ENCODE measurements around the gene C15orf39. TPM values are rescaled to one million over a fixed set of nuclear protein-coding genes. Genes with fewer than 3 reads are reported as not detected.

C15orf39 gene
- total RNA-seq (2021) (28.9 and 30.3 TPM in 2 replicates), Bru-seq, nascent RNA (percentile 64 among the genes with signal in this experiment), BruChase-seq, experiment 1, labeled RNA remaining after a 2-hour chase (percentile 65 among the genes with signal in this experiment), BruChase-seq, experiment 2, labeled RNA remaining after a 6-hour chase (percentile 55 among the genes with signal in this experiment)
- long read RNA-seq, full-length matches to known transcripts, result 13 of 28 reads
- long read RNA-seq, partial matches to known transcripts, result 12 of 28 reads
- long read RNA-seq, other reads (novel, unspliced or antisense), result 3 of 28 reads

GRCh38 chr15:75201616-75202250 lies at the start of gene C15orf39:
TSS of gene C15orf39 (plus strand) at chr15:75201882. CDS start at chr15:75206049, 4,167 bp downstream.
- no peaks in the 10 kb centered on the region for H3K27me3 ChIP-seq (replicated peaks; ENCODE audit: insufficient read depth, low read depth, low read length, poor library complexity)
- TF ChIP-seq EZH2 (IDR thresholded peaks at IDR 0.05; ENCODE audit: borderline replicate concordance, low read depth, low read length, poor library complexity, severe bottlenecking), result no peak
- TF ChIP-seq CTCF (conservative IDR thresholded peaks at IDR 0.05; ENCODE audit: low read depth, low read length), result peak; percentile 63
- peak within 1 kb of the TSS; percentile 93 for H3K27ac ChIP-seq (ENCODE audit: low read depth, low read length, poor library complexity, severe bottlenecking)
- peaks cover 11% of the 10 kb centered on the region for H3K36me3 ChIP-seq (ENCODE audit: insufficient read depth, low read length, poor library complexity, severe bottlenecking)
- no peaks in the 10 kb centered on the region for H3K9me3 ChIP-seq (ENCODE audit: low read depth, low read length, poor library complexity, severe bottlenecking)
- intact Hi-C loops (cut with micrococcal nuclease; ENCODE audit: unreplicated experiment), result loop anchor here (10.0 kb wide), 2 partner anchors 297 to 427 kb away; partner anchors contain the start of gene FAM219B
- no TSS peak for BruUV-seq (replicated peaks)
- peaks cover 30% of the 10 kb centered on the region for H3K4me1 ChIP-seq (ENCODE audit: insufficient read depth, low read length, poor library complexity, severe bottlenecking)
- H3K4me3 ChIP-seq (ENCODE audit: low read depth, low read length, poor library complexity, severe bottlenecking), result peak within 1 kb of the TSS; percentile 99
- DNase-seq (ENCODE audit: low spot score), result peak; percentile 83
- CTCF ChIA-PET, result interaction anchor here (0.5 to 1.3 kb wide), 8 partner anchors 32 to 248 kb away, joined by 3 to 9 read pairs (median 4); partner anchors contain the start of genes PPCDC and RPP25
- POLR2A ChIA-PET (ENCODE audit: low non-redundant PET), result interaction anchor here (0.6 to 1.0 kb wide), 4 partner anchors 10 to 601 kb away, joined by 3 to 9 read pairs (median 6); no protein-coding TSS in a partner anchor

- ChIA-PET POLR2A (ENCODE audit: low non-redundant PET) (no interaction called here), CTCF (no interaction called here)
- H3K4me3 ChIP-seq (ENCODE audit: low read depth, low read length, poor library complexity, severe bottlenecking), result no peak overlapping the region
- H3K9me3 ChIP-seq (ENCODE audit: low read depth, low read length, poor library complexity, severe bottlenecking), result peaks cover 8% of the 10 kb centered on the region
- H3K27ac ChIP-seq (ENCODE audit: low read depth, low read length, poor library complexity, severe bottlenecking), result no peak overlapping the region
- intact Hi-C loops (cut with micrococcal nuclease; ENCODE audit: unreplicated experiment), result no loop called here
- no peak for TF ChIP-seq CTCF (conservative IDR thresholded peaks at IDR 0.05; ENCODE audit: low read depth, low read length)
- no peak for TF ChIP-seq EZH2 (IDR thresholded peaks at IDR 0.05; ENCODE audit: borderline replicate concordance, low read depth, low read length, poor library complexity, severe bottlenecking)
- no peak for DNase-seq (ENCODE audit: low spot score)
- H3K4me1 ChIP-seq (ENCODE audit: insufficient read depth, low read length, poor library complexity, severe bottlenecking), result no peaks in the 10 kb centered on the region
- no peaks in the 10 kb centered on the region for H3K36me3 ChIP-seq (ENCODE audit: insufficient read depth, low read length, poor library complexity, severe bottlenecking)
- no TSS peak for BruUV-seq (replicated peaks)
- no peaks in the 10 kb centered on the region for H3K27me3 ChIP-seq (replicated peaks; ENCODE audit: insufficient read depth, low read depth, low read length, poor library complexity)
Observed at GRCh38 chr15:75152382-75153079, 49.2 kb upstream of the C15orf39 start.

GRCh38 chr15:75153087-75153486 lies 48.6 kb upstream of the C15orf39 start:
- no peaks in the 10 kb centered on the region for H3K36me3 ChIP-seq (ENCODE audit: insufficient read depth, low read length, poor library complexity, severe bottlenecking)
- intact Hi-C loops (cut with micrococcal nuclease; ENCODE audit: unreplicated experiment), result no loop called here
- no peaks in the 10 kb centered on the region for H3K4me1 ChIP-seq (ENCODE audit: insufficient read depth, low read length, poor library complexity, severe bottlenecking)
- H3K9me3 ChIP-seq (ENCODE audit: low read depth, low read length, poor library complexity, severe bottlenecking), result peaks cover 5% of the 10 kb centered on the region
- DNase-seq (ENCODE audit: low spot score), result peak; percentile 48
- no peak overlapping the region for H3K4me3 ChIP-seq (ENCODE audit: low read depth, low read length, poor library complexity, severe bottlenecking)
- H3K27ac ChIP-seq (ENCODE audit: low read depth, low read length, poor library complexity, severe bottlenecking), result no peak overlapping the region
- CTCF ChIA-PET, result no interaction called here
- H3K27me3 ChIP-seq (replicated peaks; ENCODE audit: insufficient read depth, low read depth, low read length, poor library complexity), result no peaks in the 10 kb centered on the region
- POLR2A ChIA-PET (ENCODE audit: low non-redundant PET), result no interaction called here
- no TSS peak for BruUV-seq (replicated peaks)
- TF ChIP-seq EZH2 (IDR thresholded peaks at IDR 0.05; ENCODE audit: borderline replicate concordance, low read depth, low read length, poor library complexity, severe bottlenecking), result no peak
- TF ChIP-seq CTCF (conservative IDR thresholded peaks at IDR 0.05; ENCODE audit: low read depth, low read length), result no peak
